Trophoblast cell (in vitro differentiated cells and primary cell): ENCODE measurements around the gene FTH1.
A peak's percentile ranks its signal among the peaks of the same experiment; 100 is the strongest.
"Not testable (repeated sequence)": the region's sequence is repeated elsewhere in the genome, so short reads cannot be mapped to it uniquely, and the experiment has no call there.

Experiments
- DNase-seq, 2 donors: peaks; one replicate each; pipeline ENCODE4 v3.0.0-alpha.2; 2016
- H2AFZ ChIP-seq: 2 replicates; pipeline ENCODE4 v1.6.1; 2013; ENCODE audit warnings: low read length, moderate library complexity, mild to moderate bottlenecking; ENCODE audit not compliant: insufficient read depth, poor library complexity
- H2AK5ac ChIP-seq: 2 replicates; pipeline ENCODE4 v1.6.1; 2013; ENCODE audit warnings: mild to moderate bottlenecking, low read length
- H2BK120ac ChIP-seq: 2 replicates; pipeline ENCODE4 v1.6.1; 2013; ENCODE audit warnings: low read length, mild to moderate bottlenecking, moderate library complexity; ENCODE audit not compliant: insufficient read depth, poor library complexity
- H2BK12ac ChIP-seq: 2 replicates; pipeline ENCODE4 v1.6.1; 2013; ENCODE audit warnings: mild to moderate bottlenecking, low read length, moderate library complexity
- H2BK5ac ChIP-seq: 2 replicates; pipeline ENCODE4 v1.6.1; 2013; ENCODE audit warnings: low read length, low read depth, moderate library complexity, mild to moderate bottlenecking; ENCODE audit not compliant: poor library complexity
- H3K14ac ChIP-seq: 2 replicates; pipeline ENCODE4 v1.6.1; 2013; ENCODE audit warnings: mild to moderate bottlenecking, low read length
- H3K18ac ChIP-seq: 2 replicates; pipeline ENCODE4 v1.6.1; 2013; ENCODE audit warnings: mild to moderate bottlenecking, low read length
- H3K23ac ChIP-seq: 2 replicates; pipeline ENCODE4 v1.6.1; 2013; ENCODE audit warnings: low read length
- H3K27ac ChIP-seq: 2 replicates; pipeline ENCODE4 v1.5.1; 2013; ENCODE audit warnings: low read depth, mild to moderate bottlenecking, inconsistent platforms, low read length, moderate library complexity
- H3K27me3 ChIP-seq: 2 replicates; pipeline ENCODE4 v1.6.1; 2013; ENCODE audit warnings: inconsistent platforms, mild to moderate bottlenecking, low read length, moderate library complexity; ENCODE audit not compliant: insufficient read depth
- H3K36me3 ChIP-seq, 2 experiments: 1 replicate in 1 of 2; 2 replicates in 1 of 2; pipeline ENCODE4 v1.6.1; 2013; ENCODE audit warnings: low read length in 2 of 2, mild to moderate bottlenecking in 2 of 2, moderate library complexity in 1 of 2; ENCODE audit not compliant: insufficient read depth in 2 of 2, control insufficient read depth in 1 of 2
- H3K4ac ChIP-seq: 2 replicates; pipeline ENCODE4 v1.6.1; 2013; ENCODE audit warnings: low read depth, mild to moderate bottlenecking, low read length, moderate library complexity
- H3K4me1 ChIP-seq, 2 experiments: 1 replicate in 1 of 2; 2 replicates in 1 of 2; pipeline ENCODE4 v1.6.1; 2013; ENCODE audit warnings: low read length in 2 of 2, mild to moderate bottlenecking in 2 of 2, moderate library complexity in 1 of 2; ENCODE audit not compliant: insufficient read depth in 2 of 2, control insufficient read depth in 1 of 2
- H3K4me2 ChIP-seq: 2 replicates; pipeline ENCODE4 v1.6.1; 2013; ENCODE audit warnings: inconsistent platforms, mild to moderate bottlenecking, low read length, moderate library complexity
- H3K4me3 ChIP-seq: 2 replicates; pipeline ENCODE4 v1.5.1; 2013; ENCODE audit warnings: mild to moderate bottlenecking, low read depth, low read length, inconsistent platforms
- H3K79me1 ChIP-seq: one replicate; pipeline ENCODE4 v1.6.1; 2013; ENCODE audit warnings: low read length
- H3K79me2 ChIP-seq: 2 replicates; pipeline ENCODE4 v1.6.1; 2013; ENCODE audit warnings: low read length, mild to moderate bottlenecking; ENCODE audit not compliant: control insufficient read depth, insufficient read depth, poor library complexity
- H3K9ac ChIP-seq: 2 replicates; pipeline ENCODE4 v1.6.1; 2013; ENCODE audit warnings: mild to moderate bottlenecking, low read length
- H3K9me3 ChIP-seq: 2 replicates; pipeline ENCODE4 v1.6.1; 2013; ENCODE audit warnings: low read depth, mild to moderate bottlenecking, control low read depth, inconsistent platforms, low read length; ENCODE audit not compliant: insufficient read depth
- H4K12ac ChIP-seq: 2 replicates; pipeline ENCODE4 v1.6.1; 2013; ENCODE audit warnings: low read depth, mild to moderate bottlenecking, low read length, moderate library complexity
- H4K8ac ChIP-seq: 2 replicates; pipeline ENCODE4 v1.6.1; 2013; ENCODE audit warnings: low read depth, mild to moderate bottlenecking, low read length, moderate library complexity
- H4K91ac ChIP-seq: one replicate; pipeline ENCODE4 v1.6.1; 2013; ENCODE audit warnings: low read depth, mild to moderate bottlenecking, low read length, moderate library complexity
- WGBS: extraction: QIAGEN DNeasy Blood & Tissue Kit; methylation state at CpG from one replicate; pipeline ENCODE4 v1.1.7; 2013; ENCODE audit warnings: missing lambda C conversion rate; ENCODE audit not compliant: insufficient read length, insufficient coverage; ENCODE audit errors: extremely low coverage; 5-methylcytosine and 5-hydroxymethylcytosine counted together

FTH1 gene

DNA sequence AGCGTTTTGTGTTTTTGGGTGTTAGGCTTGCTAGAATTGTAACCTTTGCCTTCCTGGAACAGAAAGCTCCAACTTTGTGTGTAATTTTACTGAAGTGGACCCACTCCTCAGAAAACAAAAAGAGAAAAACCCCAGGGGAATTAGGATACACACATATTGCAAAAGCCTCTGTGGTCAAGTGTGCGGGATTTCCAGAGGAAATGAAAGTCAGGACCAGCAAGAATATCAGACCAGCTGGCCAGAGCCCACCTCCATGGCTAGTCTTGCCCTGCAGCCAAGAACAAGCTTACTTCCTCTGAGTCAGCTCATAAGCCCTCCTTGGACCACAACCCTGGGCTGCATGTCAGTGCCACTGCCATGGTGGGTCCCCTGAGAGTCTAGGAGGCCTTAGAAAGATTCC, 37.0 kb upstream of the FTH1 start:
- no peaks in the 10 kb centered on the region for H3K36me3 ChIP-seq
- peaks cover 4% of the 10 kb centered on the region for H3K9me3 ChIP-seq
- no peak overlapping the region for H3K18ac ChIP-seq
- H3K27ac ChIP-seq: no peak overlapping the region
- no peak overlapping the region for H3K9ac ChIP-seq
- no peaks in the 10 kb centered on the region for H3K27me3 ChIP-seq
- H4K8ac ChIP-seq: no peak overlapping the region
- H3K14ac ChIP-seq: no peak overlapping the region
- no peak overlapping the region for H4K91ac ChIP-seq
- no peak overlapping the region for H2BK120ac ChIP-seq
- H2AFZ ChIP-seq: no peak overlapping the region
- peaks cover 0 to 2% of the 10 kb centered on the region in 2 experiments for H3K4me1 ChIP-seq
- peak; percentile 13 to 49 for DNase-seq
- H2BK5ac ChIP-seq: no peak overlapping the region
- H3K4ac ChIP-seq: no peak overlapping the region
- H3K4me3 ChIP-seq: no peak overlapping the region
- no peaks in the 10 kb centered on the region for H3K79me2 ChIP-seq
- H3K79me1 ChIP-seq: no peaks in the 10 kb centered on the region
- H3K4me2 ChIP-seq: no peak overlapping the region
- H4K12ac ChIP-seq: no peak overlapping the region
- no peak overlapping the region for H2BK12ac ChIP-seq
- no peak overlapping the region for H3K23ac ChIP-seq
- no CpG with 5 or more reads among the region's 2 CpGs for WGBS
- H2AK5ac ChIP-seq: no peak overlapping the region

DNA sequence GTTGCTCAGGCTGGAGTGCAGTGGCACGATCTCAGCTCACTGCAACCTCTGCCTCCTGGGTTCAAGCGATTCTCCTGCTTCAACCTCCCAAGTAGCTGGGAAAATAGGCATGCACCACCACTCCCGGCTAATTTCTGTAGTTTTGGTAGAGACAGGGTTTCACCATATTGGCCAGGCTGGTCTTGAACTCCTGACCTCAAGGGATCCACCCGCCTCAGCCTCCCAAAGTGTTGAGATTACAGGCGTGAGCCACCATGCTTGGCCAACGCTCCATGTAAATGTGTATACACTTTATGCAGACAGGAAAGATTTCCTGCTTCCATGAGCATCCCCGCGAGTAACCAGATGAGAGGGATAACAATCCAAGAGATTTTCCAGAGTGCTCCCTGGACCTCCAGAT, 34.8 kb upstream of the FTH1 start:
- H2AFZ ChIP-seq, H3K27ac ChIP-seq, H4K8ac ChIP-seq, H3K4ac ChIP-seq, H3K4me2 ChIP-seq, H3K14ac ChIP-seq, H2BK5ac ChIP-seq, H3K23ac ChIP-seq, H2AK5ac ChIP-seq, DNase-seq, H3K9me3 ChIP-seq, H2BK12ac ChIP-seq, H4K12ac ChIP-seq, H3K18ac ChIP-seq, H3K79me2 ChIP-seq, H4K91ac ChIP-seq, H3K36me3 ChIP-seq, H3K4me1 ChIP-seq, H3K79me1 ChIP-seq, H3K4me3 ChIP-seq, H3K27me3 ChIP-seq, H3K9ac ChIP-seq, H2BK120ac ChIP-seq: not testable (repeated sequence)
- no CpG with 5 or more reads among the region's 8 CpGs for WGBS

DNA sequence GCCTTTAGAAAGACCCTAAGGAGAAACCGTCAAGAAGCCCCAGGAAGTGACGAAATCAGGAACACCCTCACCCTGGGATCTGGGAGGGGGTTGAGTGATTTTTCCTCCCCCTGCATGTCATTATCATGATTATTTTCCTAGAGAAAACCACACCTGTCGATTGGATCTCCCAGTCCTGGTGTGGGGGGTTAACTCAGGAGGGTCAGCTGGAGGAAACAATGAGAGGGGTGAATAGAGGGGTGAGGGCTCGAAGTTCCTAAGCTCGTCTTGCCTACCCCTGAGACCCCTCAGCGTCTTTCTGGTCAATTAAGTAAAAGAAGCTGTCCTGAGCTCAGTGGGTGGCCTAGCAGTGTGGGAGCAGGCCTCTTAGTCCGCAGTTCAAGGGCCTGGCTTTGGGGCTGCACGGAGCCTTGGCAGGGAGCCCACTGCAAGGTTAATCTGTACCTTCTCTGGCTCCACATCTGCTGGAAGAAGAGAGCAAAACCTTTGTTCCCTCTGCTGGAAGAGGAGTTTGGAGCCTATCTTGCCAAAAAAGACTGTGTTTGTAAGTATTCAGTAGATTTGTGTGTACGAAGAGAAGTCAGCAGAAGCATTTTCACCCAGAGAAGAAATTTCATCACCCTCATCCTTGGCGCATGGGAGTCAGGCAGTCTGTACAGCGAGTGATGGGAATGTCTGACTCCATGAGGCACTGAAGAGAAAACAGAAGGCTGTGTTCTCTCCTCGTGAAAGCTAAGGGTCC, 34.2 kb upstream of the FTH1 start:
- Histone ChIP-seq H2AFZ (no peak overlapping the region), H3K27me3 (no peaks in the 10 kb centered on the region), H3K9me3 (peaks cover 6% of the 10 kb centered on the region), H3K79me2 (no peaks in the 10 kb centered on the region), H3K4ac (no peak overlapping the region), H2BK120ac (no peak overlapping the region), H2BK5ac (no peak overlapping the region), H3K4me2 (no peak overlapping the region), H4K8ac (no peak overlapping the region), H3K23ac (no peak overlapping the region), H3K9ac (no peak overlapping the region), H2AK5ac (no peak overlapping the region), H3K4me1 (peaks cover 0 to 2% of the 10 kb centered on the region in 2 experiments), H3K14ac (no peak overlapping the region), H3K4me3 (no peak overlapping the region), H3K27ac (no peak overlapping the region), H3K79me1 (no peaks in the 10 kb centered on the region), H4K12ac (no peak overlapping the region), H3K18ac (no peak overlapping the region), H4K91ac (no peak overlapping the region), H3K36me3 (no peaks in the 10 kb centered on the region), H2BK12ac (no peak overlapping the region)
- WGBS: no CpG with 5 or more reads among the region's 12 CpGs
- no peak for DNase-seq

DNA sequence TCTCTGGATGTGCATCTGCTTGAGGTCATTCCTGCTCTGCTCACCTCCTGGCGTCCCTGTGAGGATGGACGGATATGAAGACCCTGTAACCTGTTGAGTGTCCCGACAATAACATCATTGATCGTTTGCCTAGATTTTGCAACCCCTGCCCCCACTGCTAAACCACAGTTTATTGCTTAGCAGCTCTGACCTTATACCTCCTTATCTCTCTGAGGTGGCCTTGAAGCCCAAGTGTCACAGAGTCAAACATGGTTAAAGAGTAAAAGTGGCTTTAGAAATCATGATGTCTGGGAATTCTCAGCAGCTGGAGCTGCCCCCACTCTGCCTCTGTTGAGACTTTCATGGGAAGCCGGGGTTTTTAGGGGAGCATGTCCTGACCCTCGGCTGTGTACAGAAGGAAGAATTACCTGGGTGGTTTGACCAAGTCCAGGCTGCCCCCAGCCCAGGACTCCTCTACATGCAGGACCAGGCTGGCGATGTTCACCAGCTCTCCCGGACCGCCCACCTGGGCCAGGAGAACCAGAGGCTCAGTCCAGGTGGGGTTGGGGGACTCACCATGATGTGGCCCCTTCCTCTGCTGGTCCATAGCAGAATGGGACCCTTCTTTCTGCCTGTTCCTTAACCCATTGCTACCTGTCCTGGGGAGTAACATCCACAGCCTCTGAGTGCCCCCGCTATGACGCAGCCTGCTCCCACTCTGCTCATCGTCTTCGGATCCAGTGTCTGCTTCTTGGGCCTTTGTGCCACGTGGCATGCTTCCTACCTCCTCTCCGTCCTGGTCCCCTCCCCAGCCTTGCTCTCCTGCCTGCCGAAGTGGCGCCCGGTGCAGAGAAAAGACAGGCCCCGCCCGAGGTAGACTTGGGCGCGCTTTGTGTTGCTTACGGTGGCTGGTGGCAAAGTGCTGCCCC, 33.4 kb upstream of the FTH1 start:
- Histone ChIP-seq H3K18ac (no peak overlapping the region), H3K4me3 (no peak overlapping the region)
- WGBS: no CpG with 5 or more reads among the region's 23 CpGs

More for the DNA sequence above, 33.4 kb upstream of the FTH1 start:
- Histone ChIP-seq H3K79me1 (no peaks in the 10 kb centered on the region), H3K14ac (no peak overlapping the region), H3K23ac (no peak overlapping the region), H3K79me2 (no peaks in the 10 kb centered on the region), H2AK5ac (no peak overlapping the region), H3K4me1 (peaks cover 0 to 2% of the 10 kb centered on the region in 2 experiments), H3K4ac (no peak overlapping the region), H2BK12ac (no peak overlapping the region), H4K91ac (no peak overlapping the region), H4K12ac (no peak overlapping the region), H2BK120ac (no peak overlapping the region), H2BK5ac (no peak overlapping the region), H3K27me3 (no peaks in the 10 kb centered on the region), H3K9me3 (peaks cover 6% of the 10 kb centered on the region), H3K4me2 (no peak overlapping the region), H2AFZ (no peak overlapping the region), H4K8ac (no peak overlapping the region), H3K36me3 (no peaks in the 10 kb centered on the region), H3K27ac (no peak overlapping the region), H3K9ac (no peak overlapping the region)
- DNase-seq: no peak
